ENCODE results near the gene PRAMEF5.
A peak's percentile ranks its signal among the peaks of the same experiment; 100 is the strongest.
"Not testable (repeated sequence)": the region's sequence is repeated elsewhere in the genome, so short reads cannot be mapped to it uniquely, and the experiment has no call there.

The PRAMEF5 gene

DNA sequence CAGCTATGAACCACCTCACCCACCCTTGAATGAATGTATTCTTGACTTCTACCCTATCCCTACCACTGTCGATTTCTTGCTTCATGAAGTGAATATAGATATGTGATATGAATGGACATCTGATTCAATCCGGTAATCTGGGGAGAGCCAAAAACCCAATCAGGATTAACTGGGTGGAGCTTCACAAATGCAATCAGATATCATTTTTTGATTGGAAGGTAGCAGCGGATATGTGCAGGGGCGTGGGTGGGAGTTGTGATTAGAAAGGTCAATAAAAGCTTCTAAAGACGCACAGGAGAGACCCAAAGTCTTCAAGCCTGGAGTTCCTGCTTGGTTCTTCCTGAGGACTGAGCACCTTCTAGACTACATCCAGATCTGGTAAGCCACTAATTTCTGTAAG lies at the start of gene PRAMEF5:
TSS of gene PRAMEF5 (plus strand) at position 301 of the 400 bp plus-strand sequence. CDS start 5,071 bp downstream, outside the sequence.
- DNase-seq = not testable (repeated sequence)

DNA sequence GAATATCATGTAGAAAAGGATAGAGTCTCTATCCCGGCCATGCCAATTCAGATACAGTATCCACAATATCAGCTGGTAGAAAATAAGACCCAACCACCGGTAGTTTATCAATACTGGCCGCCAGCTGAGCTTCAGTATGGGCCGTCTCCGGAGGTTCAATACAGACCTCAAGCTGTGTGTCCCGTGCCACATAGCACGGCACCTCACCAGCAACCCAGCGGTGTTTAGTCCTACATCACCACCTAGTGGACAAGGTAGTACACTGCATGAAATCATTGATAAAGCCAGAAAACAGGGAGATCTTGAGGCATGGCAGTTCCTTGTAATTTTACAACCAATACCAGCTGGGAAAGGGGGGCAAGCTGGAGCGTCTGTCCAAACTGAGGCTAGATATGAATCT lies 45.3 kb upstream of the PRAMEF5 start:
- not testable (repeated sequence) for DNase-seq

DNA sequence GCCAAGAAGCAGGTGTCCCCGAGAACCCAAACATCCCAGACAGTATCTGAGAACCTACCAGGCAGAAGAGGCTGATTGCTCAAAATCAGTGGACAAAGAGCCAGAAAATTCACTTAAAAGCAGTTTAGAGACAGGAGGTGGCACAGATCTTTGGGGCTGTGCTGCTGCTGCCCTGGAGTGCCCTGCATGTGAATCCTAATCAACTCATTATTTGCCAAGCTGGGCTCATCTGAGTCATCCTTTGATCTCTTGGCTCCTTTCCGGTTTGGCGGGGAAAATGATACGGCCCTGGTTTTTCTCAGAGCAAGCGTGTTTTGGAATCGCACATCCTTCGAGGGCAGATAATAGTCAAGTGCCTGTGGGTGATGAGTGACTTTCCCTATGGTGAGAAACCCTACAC lies 37.4 kb upstream of the PRAMEF5 start:
- DNase-seq = not testable (repeated sequence)

DNA sequence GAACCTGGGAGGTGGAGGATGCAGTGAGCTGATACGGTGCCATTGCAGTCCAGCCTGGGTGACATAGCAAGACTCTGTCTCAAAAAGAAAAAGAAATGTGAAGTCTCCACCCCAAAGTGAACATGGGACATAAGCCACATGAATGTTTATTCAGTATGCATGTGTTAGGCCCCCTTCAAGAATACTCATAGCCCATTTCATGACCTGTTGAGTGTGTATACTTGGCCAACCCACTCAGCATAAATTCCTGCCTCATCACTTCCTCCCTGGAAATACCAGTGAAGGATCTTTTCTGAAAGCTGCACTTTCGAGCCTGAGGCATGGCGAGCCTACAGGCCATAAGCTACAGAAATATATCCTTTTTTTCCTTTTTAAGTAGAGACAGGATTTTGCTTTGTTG lies 34.8 kb upstream of the PRAMEF5 start:
- DNase-seq = not testable (repeated sequence)

DNA sequence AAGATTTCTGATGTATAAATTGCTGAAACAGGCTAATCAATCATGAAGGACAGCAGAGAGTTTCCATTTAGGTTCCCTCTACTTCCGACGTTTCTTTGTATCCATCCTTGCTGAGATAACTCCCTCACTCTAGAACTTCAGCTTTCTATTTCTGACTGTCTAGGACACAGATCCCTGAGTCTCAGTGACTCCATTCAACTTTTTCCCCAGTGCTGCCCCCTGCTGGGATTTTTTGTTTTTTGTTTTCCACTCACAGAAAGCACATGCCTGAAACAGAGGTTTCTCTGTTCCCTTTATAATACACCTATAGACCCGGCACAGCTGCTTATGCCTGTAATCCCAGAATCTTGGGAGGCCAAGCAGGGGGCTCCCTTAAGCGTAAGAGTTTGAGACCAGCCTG lies 31.2 kb upstream of the PRAMEF5 start:
- DNase-seq = not testable (repeated sequence)

DNA sequence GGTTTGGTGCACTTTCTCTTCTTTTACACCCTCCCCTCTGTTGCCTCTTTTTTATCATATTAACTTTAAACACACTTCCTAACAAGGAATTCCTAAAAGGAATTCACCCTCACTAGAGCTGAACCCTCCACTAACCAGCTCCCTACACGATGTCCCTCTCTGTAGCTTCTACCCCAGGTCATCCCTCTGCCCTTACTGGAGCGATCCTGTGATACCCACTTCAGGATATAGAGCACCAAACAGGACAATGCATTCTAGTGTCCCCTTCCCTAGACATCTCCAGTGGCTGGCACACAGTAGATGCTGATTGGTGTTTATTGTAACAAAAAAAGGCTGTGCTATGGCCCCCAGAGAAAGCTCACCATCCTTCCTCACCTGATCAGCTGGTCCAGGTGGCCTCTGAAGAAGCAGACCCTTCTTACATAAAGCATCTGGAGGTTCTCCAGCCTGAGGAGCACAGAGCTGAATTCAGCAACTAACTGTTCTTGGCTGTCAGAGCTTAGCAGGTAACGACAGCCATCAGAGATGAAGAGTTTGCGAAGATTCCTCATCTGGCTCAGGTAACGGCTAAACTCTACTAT lies 29.4 kb upstream of the PRAMEF5 start:
- no peak for DNase-seq

DNA sequence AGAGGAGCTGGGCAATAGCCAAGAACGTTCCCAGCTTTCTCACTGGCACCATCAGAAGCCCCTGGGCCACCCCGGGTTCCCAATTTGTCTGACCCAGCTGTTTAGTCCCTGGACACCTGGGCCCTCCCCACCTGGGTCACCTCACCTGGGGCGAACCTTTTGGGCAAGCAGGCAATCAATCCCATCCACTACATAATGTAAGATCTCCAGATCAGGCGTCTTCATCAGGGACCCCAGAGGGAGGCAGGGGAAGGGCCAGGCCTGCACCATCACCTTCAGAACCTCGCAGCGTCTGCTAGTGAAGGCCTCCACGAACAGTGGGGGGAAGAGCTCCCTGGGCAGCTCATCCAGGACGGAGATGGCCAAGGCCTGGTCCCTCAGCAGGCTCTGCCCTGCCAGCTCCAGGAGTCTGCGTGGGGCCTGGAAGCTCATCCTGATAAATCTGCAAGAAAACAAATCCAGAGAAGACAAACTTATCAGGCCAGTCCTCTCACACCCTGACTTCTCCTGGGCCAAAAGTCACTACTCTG lies 28.3 kb upstream of the PRAMEF5 start, which contains the start of gene PRAMEF18:
TSS of gene PRAMEF18 (minus strand) at position 480 of the 530 bp plus-strand sequence. CDS start at position 432, 48 bp downstream.
- DNase-seq = not testable (repeated sequence)

DNA sequence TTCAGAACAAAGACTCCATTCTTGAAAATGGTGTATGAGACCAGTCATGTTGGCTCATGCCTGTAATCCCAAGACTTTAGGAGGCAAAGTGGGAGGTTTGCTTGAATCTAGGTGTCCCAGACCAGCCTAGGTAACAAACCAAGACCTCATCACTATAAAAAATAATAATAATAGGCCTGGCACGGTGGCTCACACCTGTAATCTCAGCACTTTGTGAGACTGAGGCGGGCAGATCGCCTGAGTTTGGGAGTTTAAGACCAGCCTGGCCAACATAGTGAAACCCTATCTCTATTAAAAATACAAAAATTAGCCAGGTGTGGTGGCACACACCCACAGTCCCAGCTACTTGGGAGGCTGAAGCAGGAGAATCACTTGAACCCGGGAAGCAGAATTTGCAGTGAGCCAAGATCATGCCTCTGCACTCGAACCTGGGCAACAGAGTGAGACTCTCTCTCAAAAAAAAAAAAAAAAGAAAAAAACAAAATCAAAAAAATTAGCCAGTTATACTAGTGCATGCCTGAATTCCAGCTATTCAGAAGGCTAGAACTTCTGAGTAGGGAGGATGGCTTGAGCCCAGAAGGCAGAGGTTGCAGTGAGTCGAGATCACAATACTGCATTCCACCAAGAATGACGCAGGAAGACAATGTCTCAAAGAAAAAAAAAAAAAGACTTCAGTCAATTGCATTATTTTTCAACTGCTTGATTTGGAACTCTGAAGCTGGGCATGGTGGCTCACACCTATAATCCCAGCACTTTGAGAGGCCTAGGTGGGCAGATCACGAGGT lies 26.5 kb upstream of the PRAMEF5 start:
- not testable (repeated sequence) for DNase-seq

DNA sequence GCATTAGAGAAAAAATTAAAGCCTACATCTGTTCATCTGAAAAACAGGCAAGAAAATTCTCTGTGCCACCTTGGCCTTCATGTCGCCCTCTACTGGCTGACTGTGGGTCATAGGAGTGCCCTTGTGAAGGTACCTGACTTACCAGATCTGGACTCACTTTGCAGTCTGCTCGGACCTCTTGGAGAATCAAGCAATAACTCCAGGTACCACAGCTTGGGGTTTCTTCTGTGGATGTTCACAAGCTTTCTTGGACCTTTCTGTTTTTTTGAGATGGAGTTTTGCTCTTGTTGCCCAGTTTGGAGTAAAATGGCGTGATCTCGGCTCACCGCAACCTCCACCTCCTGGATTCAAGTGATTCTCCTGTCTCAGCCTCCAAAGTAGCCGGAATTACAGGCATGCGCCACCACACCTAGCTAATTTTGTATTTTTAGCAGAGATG lies 25.6 kb upstream of the PRAMEF5 start:
- peak; percentile 27 for DNase-seq

DNA sequence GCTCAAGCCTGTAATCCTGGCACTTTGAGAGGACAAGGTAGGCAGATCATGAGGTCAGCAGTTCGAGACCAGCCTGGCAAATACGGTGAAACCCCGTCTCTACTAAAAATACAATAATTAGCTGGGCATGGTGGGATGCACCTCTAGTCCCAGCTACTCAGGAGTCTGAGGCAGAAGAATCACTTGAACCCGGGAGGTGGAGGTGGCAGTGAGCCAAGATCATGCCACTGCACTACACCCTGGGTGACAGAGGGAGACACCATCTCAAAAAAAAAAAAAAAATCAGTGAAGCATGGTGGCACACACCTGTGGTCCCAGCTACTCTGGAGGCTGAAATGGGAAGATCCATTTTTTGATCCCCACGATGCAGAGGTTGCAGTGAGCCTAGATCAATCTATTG lies 23.9 kb upstream of the PRAMEF5 start:
- DNase-seq = not testable (repeated sequence)

DNA sequence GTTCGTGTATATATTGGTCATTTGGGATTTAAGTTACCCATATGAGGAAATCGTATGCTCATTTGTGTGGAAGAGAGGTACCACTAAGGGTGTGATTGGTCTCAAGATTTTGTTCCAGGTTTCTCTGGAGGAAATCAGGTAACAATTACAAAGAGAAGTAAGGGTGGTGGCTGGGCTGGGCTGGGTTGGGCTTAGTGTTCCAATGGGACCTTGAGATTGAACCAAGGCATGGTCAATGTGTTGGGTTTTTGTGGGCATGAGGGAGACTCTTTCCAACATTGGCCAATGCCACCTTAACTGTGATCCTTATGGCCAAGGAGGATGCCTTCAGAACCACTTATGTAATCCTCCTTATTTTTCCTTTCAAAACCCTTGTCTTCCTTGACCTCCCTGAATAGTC lies 23.4 kb upstream of the PRAMEF5 start:
- not testable (repeated sequence) for DNase-seq

DNA sequence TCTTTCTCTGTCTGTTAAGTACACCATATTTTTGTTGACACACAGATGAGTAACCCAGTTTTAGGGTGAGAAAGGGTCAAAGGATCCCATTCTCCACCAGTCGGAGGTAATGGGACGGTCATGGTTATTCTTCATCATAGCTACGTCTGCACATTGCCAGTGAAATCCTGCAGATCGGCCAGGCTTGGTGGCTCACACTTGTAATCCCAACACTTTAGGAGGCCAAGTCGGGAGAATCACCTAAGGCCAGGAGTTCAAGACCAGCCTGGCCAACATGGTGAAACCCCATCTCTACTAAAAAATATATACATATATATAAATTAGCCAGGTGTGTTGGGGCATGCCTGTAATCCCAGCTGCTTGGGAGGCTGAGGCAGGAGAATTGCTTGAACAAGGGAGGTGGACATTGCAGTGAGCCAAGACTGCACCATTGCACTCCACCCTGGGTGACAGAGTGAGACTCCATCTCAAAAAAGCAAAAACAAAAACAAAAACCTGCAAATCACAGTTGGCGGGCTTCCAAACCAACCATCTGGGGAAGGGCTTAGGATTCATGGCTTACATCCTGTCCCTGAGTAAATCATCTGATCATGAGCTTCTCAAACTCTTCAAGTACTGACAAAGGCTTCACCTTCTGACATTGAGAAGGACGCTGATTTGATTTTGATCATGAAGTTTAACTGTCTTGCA lies 22.8 kb upstream of the PRAMEF5 start:
- DNase-seq = not testable (repeated sequence)

DNA sequence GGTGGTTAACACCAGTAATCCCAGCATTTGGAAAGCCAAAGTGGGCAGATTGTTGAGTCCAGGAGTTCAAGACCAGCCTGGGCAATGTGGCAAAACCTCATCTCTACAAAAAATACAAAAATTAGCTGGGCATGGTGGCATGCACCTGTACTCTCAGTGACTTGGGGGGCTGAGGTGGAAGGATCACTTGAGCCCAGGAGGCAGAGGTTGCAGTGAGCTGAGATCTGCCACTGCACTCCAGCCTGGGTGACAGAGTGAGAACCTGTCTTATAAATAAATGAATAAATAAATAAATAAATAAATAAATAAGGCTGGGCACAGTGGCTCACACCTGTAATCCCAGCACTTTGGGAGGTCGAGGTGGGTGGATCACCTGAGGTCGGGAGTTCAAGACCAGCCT lies 21.9 kb upstream of the PRAMEF5 start:
- not testable (repeated sequence) for DNase-seq

DNA sequence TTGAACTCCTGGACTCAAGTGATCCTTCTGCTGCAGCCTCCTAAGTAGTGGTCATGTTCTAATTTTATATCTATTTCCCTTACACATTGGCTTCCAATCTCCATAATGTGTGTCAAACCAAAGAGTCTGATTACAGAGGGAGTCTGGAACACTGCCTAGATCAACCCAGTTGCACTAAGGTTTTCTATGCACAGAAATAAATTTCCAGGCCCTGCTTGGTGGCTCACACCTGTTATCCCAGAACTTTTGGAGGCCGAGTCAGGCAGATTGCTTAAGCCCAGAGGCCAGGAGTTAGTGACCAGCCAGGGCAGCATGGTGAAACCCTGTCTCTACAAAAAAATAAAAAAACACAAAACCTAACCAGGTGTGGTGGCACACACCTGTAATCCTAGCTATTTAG lies 19.9 kb upstream of the PRAMEF5 start:
- DNase-seq = not testable (repeated sequence)

DNA sequence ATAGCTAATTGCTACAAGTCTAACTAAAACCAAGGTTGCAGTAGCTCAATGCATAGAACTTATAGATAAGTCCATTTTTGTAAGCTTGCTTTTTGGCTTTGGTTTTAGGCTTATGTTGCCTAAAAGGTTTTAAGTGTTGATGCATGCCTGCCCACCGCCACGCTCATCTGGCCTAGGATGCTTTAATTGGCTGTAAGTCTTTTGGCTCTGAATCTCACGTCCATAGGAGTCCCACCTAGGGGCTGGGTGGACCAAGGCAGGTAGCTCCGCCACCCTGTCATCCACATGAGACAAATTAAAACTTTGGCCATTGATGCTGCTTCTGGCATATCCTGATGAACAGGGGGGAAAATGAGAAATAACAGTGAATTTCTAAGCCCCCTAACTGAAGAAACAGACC lies 16.4 kb upstream of the PRAMEF5 start:
- not testable (repeated sequence) for DNase-seq

DNA sequence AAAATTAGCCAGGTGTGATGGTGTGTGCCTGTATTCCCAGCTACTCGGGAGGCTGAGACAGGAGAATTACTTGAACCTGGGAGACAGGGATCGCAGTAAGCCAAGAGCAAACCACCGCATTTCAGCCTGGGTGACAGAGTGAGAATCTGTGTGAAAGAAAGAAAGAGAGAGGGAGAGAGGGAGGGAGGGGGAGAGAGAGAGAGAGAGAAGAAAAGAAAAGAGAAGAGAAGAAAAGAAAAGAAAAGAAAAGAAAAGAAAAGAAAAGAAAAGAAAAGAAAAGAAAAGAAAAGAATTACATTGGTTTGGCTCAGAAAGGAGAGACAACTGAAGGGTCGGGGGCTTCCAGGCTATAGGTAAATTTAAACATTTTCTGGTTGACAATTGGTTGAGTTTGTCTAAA lies 14.4 kb upstream of the PRAMEF5 start:
- DNase-seq = not testable (repeated sequence)

DNA sequence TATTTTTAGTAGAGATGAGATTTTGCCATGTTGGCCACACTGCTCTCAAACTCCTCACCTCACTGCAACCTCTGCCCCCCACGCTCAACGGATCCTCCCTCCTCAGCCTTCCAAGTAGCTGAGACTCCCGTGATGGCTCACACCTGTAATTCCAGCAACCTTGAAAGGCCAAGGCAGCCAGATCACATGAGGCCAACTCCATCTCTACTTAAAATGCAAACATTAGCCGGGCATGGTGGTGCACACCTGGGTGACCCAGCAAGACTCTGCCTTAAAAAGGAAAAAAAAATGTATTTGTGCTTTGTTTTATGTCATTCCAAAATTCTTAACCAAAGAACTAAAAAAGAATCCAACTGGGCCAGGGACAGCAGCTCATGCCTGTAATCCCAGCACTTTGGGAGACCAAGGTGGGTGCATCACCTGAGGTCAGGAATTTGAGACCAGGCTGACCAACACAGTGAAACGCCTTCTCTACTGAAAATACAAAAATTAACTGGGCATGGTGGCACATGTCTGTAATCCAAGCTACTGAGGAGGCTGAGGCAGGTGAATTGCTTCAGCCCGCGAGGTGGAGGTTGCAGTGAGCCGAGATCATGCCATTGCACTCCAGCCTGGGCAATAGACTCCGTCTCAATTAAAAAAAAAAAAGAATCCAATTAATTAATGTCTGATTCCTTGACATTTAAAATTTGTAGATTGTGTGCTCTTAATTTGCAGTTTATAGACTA lies 10.3 kb upstream of the PRAMEF5 start:
- DNase-seq = not testable (repeated sequence)

DNA sequence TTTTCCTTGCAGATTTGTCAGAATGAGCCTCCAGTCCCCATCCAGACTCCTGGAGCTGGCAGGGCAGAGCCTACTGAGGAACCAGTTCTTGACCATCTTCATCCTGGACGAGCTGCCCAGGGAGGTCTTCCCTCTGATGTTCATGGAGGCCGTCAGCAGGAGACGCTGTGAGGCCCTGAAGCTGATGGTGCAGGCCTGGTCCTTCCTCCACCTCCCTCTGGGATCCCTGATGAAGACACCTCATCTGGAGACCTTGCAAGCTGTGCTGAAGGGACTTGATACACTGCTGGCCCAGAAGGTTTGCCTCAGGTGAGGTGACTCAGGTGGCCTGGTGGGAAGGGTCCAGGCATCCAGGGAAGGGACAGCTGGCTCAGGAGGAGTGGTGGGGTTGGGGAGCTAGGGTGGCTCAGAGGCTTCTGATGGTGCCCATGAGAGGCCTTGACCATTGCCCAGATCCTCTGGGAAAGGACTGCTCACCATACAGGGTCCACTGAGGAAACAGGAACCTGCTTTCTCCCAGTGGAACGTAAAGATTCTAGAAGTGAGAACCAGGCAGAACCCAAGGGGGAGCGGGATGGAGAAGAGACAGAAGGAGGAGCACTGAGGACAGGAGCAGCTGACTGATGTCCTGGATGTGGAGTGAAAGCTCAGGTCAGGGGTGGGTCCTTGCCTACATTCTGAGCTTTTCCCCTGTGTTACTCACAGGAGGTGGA lies 8.0 kb upstream of the PRAMEF5 start:
- DNase-seq = not testable (repeated sequence)

DNA sequence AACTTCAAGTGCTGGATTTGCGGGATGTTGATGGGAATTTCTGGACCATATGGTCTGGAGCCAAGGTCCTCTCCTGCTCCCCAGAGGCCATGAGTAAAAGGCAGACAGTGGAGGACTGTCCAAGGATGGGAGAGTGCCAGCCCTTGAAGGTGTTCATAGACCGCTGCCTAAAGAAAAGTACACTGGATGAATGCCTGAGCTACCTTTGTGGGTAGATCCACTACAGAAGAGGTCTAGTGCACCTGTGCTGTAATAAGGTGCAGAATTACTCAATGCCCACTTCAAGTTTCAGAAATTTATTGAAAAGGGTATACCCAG lies 7.5 kb upstream of the PRAMEF5 start:
- not testable (repeated sequence) for DNase-seq

DNA sequence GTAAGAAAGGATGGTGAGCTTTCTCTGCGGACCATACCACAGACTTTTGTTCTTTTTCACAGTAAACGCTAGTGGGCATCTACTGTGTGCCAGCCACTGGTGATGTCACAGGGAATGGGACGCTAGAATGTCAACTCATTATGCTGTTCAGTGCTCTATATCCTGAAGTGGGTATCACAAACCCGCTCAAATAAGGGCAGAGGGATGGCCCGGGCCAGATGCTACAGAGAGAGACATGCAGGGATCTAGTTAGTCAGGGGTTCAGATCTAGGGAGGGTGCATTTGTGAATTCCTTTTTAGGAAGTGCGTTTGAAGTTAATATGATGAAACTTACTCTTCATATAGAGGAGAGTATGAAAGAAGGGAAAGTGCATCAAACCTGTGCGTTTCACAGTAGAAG lies 6.9 kb upstream of the PRAMEF5 start:
- not testable (repeated sequence) for DNase-seq

DNA sequence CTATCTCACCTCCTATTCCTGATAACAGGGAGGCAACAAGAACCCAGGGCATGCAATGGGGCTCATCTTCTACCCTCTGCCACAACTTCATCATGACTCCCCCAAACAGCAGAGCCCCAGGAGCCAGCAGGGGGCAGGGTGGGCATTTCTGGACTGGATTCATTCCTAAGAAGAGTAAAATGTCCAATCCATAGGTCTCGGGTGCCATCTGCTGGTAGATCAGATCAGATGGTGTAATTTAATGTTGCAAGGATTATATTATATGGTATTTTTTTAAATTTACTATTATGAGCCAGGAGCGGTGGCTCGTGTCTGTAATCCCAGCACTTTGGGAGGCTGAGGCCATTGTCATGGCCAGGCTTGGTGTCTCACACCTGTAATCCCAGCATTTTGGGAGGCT lies 11.1 kb downstream of the PRAMEF5 start:
- DNase-seq = not testable (repeated sequence)

DNA sequence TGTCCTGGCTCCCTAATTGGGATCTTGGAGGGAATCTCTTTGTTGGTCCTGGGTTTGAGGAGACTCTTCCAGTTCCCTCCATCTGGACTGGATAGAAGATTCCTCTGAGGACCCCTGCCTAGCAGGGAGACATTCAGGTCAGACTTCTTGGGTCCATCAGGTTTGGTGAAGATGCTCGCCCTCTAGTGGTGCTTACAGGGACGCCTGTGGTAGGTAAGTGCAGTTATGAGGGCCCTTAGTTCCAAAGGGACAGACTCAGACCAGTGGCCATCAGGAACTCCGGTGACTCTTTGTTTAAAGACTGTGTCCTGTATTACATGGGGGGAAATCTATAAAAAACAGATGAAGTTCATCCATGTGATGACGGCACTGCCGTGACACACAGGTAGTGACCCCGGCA lies 23.0 kb downstream of the PRAMEF5 start:
- not testable (repeated sequence) for DNase-seq

Measured in inflammatory macrophage treated with lipopolysaccharide for 4 hours (primary cell).